GM18870 (cell line): ENCODE results near the gene TRH.
"Not testable (repeated sequence)": the region's sequence is repeated elsewhere in the genome, so short reads cannot be mapped to it uniquely, and the experiment has no call there.

ENCODE experiments used
- ATAC-seq: cut with Tn5 transposase; IDR thresholded peaks from one replicate; pipeline ENCODE4 v1.9.1; 2021; ENCODE audit warnings: moderate library complexity; ENCODE audit not compliant: unreplicated experiment

The TRH gene

GRCh38 chr3:129962600-129962999 lies 11.9 kb upstream of the TRH start:
- ATAC-seq, result no peak

GRCh38 chr3:129965937-129966336 lies 8.6 kb upstream of the TRH start:
- no peak for ATAC-seq

- no peak for ATAC-seq
Observed at GRCh38 chr3:129966876-129967275, 7.6 kb upstream of the TRH start.

- ATAC-seq, result no peak
Observed at GRCh38 chr3:129967761-129968160, 6.8 kb upstream of the TRH start.

- ATAC-seq, result no peak
Observed at GRCh38 chr3:129971351-129972052, 3.0 kb upstream of the TRH start.

GRCh38 chr3:129972301-129972700 lies 2.2 kb upstream of the TRH start:
- no peak for ATAC-seq

GRCh38 chr3:129973853-129974563 lies 512 bp upstream of the TRH start:
- no peak for ATAC-seq

- ATAC-seq, result no peak
Observed at GRCh38 chr3:129974833-129975704, 549 bp downstream of the TRH start.

- ATAC-seq, result no peak
Observed at GRCh38 chr3:129975705-129976048, 1.2 kb downstream of the TRH start.

- no peak for ATAC-seq
Observed at GRCh38 chr3:129976286-129976685, 1.8 kb downstream of the TRH start.

- no peak for ATAC-seq
Observed at GRCh38 chr3:129978123-129978522, 3.6 kb downstream of the TRH start.

GRCh38 chr3:129979905-129980304 lies 5.4 kb downstream of the TRH start:
- no peak for ATAC-seq

- ATAC-seq, result no peak
Observed at GRCh38 chr3:129983561-129983960, 9.0 kb downstream of the TRH start.

- ATAC-seq, result no peak
Observed at GRCh38 chr3:129984125-129984524, 9.6 kb downstream of the TRH start.

- ATAC-seq, result no peak
Observed at GRCh38 chr3:129985113-129985512, 10.6 kb downstream of the TRH start.

- ATAC-seq, result no peak
Observed at GRCh38 chr3:129988429-129988828, 13.9 kb downstream of the TRH start.

- ATAC-seq, result no peak
Observed at GRCh38 chr3:129989414-129989813, 14.9 kb downstream of the TRH start.

- no peak for ATAC-seq
Observed at GRCh38 chr3:129992781-129993180, 18.3 kb downstream of the TRH start.

GRCh38 chr3:129994883-129995559 lies 20.5 kb downstream of the TRH start:
- no peak for ATAC-seq

GRCh38 chr3:129996073-129996472 lies 21.6 kb downstream of the TRH start:
- no peak for ATAC-seq

- ATAC-seq, result not testable (repeated sequence)
Observed at GRCh38 chr3:129999176-129999575, 24.7 kb downstream of the TRH start.
